HG03558 (cell line): ENCODE measurements around the gene ZNF500.
"Not testable (repeated sequence)": the region's sequence is repeated elsewhere in the genome, so short reads cannot be mapped to it uniquely, and the experiment has no call there.

Experiments
- ATAC-seq: cut with Tn5 transposase; IDR thresholded peaks from one replicate; pipeline ENCODE4 v1.9.1; 2021; ENCODE audit warnings: moderate number of reproducible peaks; ENCODE audit not compliant: unreplicated experiment; ENCODE audit errors: extremely low read depth

ZNF500 gene

GRCh38 chr16:4796982-4797804 is 30.2 kb upstream of the ZNF500 start:
- ATAC-seq, result no peak

- no peak for ATAC-seq
Observed at GRCh38 chr16:4795828-4796572, 29.0 kb upstream of the ZNF500 start.

- ATAC-seq, result no peak
Observed at GRCh38 chr16:4795181-4795827, 28.3 kb upstream of the ZNF500 start, which contains the start of gene SMIM22. Gene SMIM22, plus strand, starts transcription at chr16:4795369. Its CDS starts 366 bp downstream, at chr16:4795735.

- no peak for ATAC-seq
Observed at GRCh38 chr16:4792951-4793513, 26.1 kb upstream of the ZNF500 start.

- ATAC-seq, result no peak
Observed at GRCh38 chr16:4790871-4791270, 23.9 kb upstream of the ZNF500 start.

GRCh38 chr16:4790261-4790660 is 23.3 kb upstream of the ZNF500 start:
- ATAC-seq, result no peak

- ATAC-seq, result no peak
Observed at GRCh38 chr16:4788910-4789309, 21.9 kb upstream of the ZNF500 start.

GRCh38 chr16:4788489-4788889 is 21.5 kb upstream of the ZNF500 start:
- no peak for ATAC-seq

- ATAC-seq, result no peak
Observed at GRCh38 chr16:4787627-4788482, 20.9 kb upstream of the ZNF500 start, which contains the start of gene SEPTIN12. Gene SEPTIN12, minus strand, starts transcription at chr16:4788345. Its CDS starts 700 bp downstream, at chr16:4787645.

GRCh38 chr16:4787068-4787467 is 20.1 kb upstream of the ZNF500 start:
- ATAC-seq, result no peak

- ATAC-seq, result no peak
Observed at GRCh38 chr16:4785758-4786433, 18.9 kb upstream of the ZNF500 start.

GRCh38 chr16:4784444-4784987 is 17.6 kb upstream of the ZNF500 start:
- ATAC-seq, result not testable (repeated sequence)

- no peak for ATAC-seq
Observed at GRCh38 chr16:4783951-4784336, 17.0 kb upstream of the ZNF500 start.

GRCh38 chr16:4783251-4783950 is 16.4 kb upstream of the ZNF500 start:
- no peak for ATAC-seq

- ATAC-seq, result no peak
Observed at GRCh38 chr16:4780235-4780634, 13.3 kb upstream of the ZNF500 start.

- no peak for ATAC-seq
Observed at GRCh38 chr16:4778050-4778392, 11.1 kb upstream of the ZNF500 start.

GRCh38 chr16:4777339-4778049 is 10.5 kb upstream of the ZNF500 start:
- no peak for ATAC-seq
